ENCODE measurements around the gene ADAM8.

DNA sequence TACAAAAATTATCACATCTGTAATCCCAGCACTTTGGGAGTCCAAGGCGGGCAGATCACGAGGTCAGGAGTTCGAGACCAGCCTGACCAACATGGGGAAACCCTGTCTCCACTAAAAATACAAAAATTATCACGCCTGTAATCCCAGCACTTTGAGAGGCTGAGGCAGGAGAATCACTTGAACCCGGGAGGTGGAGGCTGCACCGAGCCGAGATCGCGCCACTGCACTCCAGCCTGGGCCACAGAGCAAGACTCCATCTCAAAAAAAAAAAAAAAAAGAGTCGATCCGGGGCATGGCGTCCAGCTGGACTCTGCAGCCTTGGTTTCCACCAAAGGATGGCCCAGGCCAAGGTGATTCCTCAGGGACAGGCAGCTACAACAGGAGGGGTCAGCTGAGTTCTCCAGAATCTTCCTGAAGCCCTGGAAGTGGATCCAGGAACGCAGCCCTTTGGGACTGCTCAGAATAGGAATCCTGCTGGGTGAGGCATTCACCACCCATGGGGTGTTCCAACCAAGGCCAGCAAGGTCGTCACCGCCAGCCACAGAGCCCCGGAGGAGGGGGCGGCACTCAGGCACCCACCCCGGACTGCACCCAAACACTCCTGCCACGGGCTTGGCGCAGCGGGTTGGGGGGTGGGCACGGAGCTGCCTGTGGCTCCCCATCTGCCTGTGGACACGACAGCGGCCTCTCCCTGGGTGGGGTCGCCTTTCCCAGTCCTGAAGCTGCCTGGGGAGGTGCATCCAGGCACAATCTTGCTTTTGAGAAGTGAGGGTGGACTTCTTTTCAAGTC, 58.7 kb downstream of the ADAM8 start:
- TF ChIP-seq, protein P1, sequence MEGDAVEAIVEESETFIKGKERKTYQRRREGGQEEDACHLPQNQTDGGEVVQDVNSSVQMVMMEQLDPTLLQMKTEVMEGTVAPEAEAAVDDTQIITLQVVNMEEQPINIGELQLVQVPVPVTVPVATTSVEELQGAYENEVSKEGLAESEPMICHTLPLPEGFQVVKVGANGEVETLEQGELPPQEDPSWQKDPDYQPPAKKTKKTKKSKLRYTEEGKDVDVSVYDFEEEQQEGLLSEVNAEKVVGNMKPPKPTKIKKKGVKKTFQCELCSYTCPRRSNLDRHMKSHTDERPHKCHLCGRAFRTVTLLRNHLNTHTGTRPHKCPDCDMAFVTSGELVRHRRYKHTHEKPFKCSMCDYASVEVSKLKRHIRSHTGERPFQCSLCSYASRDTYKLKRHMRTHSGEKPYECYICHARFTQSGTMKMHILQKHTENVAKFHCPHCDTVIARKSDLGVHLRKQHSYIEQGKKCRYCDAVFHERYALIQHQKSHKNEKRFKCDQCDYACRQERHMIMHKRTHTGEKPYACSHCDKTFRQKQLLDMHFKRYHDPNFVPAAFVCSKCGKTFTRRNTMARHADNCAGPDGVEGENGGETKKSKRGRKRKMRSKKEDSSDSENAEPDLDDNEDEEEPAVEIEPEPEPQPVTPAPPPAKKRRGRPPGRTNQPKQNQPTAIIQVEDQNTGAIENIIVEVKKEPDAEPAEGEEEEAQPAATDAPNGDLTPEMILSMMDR (IDR thresholded peaks at IDR 0.05), result no peak
- TF ChIP-seq POLR2A (IDR thresholded peaks at IDR 0.05), result no peak
- no peak for TF ChIP-seq POLR2AphosphoS5 (IDR thresholded peaks at IDR 0.05)
- TF ChIP-seq EP300 (IDR thresholded peaks at IDR 0.05; ENCODE audit: low read depth), result no peak
